ENCODE data around the gene SARDH. TPM values are rescaled to one million over a fixed set of nuclear protein-coding genes. Genes with fewer than 3 reads are reported as not detected.
A peak's percentile ranks its signal among the peaks of the same experiment; 100 is the strongest.

The SARDH gene
- total and polyA plus RNA-seq, 2 donors from 2014 or later = 4.6 to 12.0 TPM

- Histone ChIP-seq H3K9ac (ENCODE audit: low read length in 3 of 3) (no peak overlapping the region), H3K4me1 (ENCODE audit: control insufficient read depth in 2 of 3, insufficient read depth in 2 of 3, low read depth in 1 of 3, low read length in 3 of 3) (peaks cover 0 to 4% (median 4%) of the 10 kb centered on the region in 3 donors), H3K9me3 (ENCODE audit: control insufficient read depth in 2 of 3, insufficient read depth in 1 of 3, low read length in 3 of 3) (no peaks in the 10 kb centered on the region), H3K36me3 (ENCODE audit: control insufficient read depth in 2 of 3, insufficient read depth in 3 of 3, low read length in 3 of 3) (peaks cover 0 to 8% (median 6%) of the 10 kb centered on the region in 3 donors), H3K27ac (ENCODE audit: low read depth in 2 of 2, low read length in 2 of 2) (no peak overlapping the region), H3K27me3 (ENCODE audit: control insufficient read depth, insufficient read depth, low read length) (no peaks in the 10 kb centered on the region), H3K4me3 (ENCODE audit: low read length in 3 of 3) (no peak overlapping the region)
- TF ChIP-seq CTCF (IDR thresholded peaks at IDR 0.05; ENCODE audit: borderline replicate concordance, extremely low read depth, insufficient read depth) = no peak
- intact Hi-C loops (cut with DNase I) = no loop called here
- DNase-seq = peak in 3 of 5 donors; percentile 4 to 66 (median 45)
- no peak for FAIRE-seq
Measured at GRCh38 chr9:133759946-133760345, 21.8 kb upstream of the SARDH start.

GRCh38 chr9:133759146-133759900, 21.2 kb upstream of the SARDH start:
- DNase-seq = peak in 4 of 5 donors; percentile 19 to 89 (median 56)
- no peak for FAIRE-seq
- H3K27ac ChIP-seq (ENCODE audit: low read depth in 2 of 2, low read length in 2 of 2) = peak overlapping the region in 1 of 2 donors; percentile 23

DNA sequence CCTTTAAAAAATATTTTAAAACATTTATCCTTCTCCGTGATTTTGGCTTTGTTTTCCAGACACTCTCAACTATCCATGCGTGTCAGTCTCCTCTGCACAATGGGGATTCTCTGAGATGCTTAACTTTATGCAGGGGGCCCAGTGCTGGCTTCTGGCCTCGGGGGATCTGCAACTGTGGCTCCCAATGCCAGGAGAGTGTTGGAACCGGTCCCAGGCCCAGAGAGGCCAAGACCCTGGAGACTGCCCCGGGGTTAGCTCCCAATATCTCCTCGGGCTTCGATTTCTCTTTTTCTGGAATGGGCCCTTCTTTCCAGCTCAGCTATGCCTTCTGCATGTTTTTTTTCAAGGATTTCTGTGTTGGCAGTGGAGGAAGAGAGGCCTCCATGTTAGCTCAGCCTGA, 20.1 kb upstream of the SARDH start:
- Histone ChIP-seq H3K27ac (ENCODE audit: low read depth in 2 of 2, low read length in 2 of 2) (peak overlapping the region in 1 of 2 donors; percentile 23), H3K27me3 (ENCODE audit: control insufficient read depth, insufficient read depth, low read length) (no peaks in the 10 kb centered on the region), H3K9ac (ENCODE audit: low read length in 3 of 3) (no peak overlapping the region), H3K4me3 (ENCODE audit: low read length in 3 of 3) (no peak overlapping the region), H3K36me3 (ENCODE audit: control insufficient read depth in 2 of 3, insufficient read depth in 3 of 3, low read length in 3 of 3) (peaks cover 0 to 3% (median 0%) of the 10 kb centered on the region in 3 donors), H3K9me3 (ENCODE audit: control insufficient read depth in 2 of 3, insufficient read depth in 1 of 3, low read length in 3 of 3) (no peaks in the 10 kb centered on the region), H3K4me1 (ENCODE audit: control insufficient read depth in 2 of 3, insufficient read depth in 2 of 3, low read depth in 1 of 3, low read length in 3 of 3) (peaks cover 0 to 4% (median 4%) of the 10 kb centered on the region in 3 donors)
- DNase-seq (peak in 3 of 5 donors; percentile 4 to 66 (median 27)), FAIRE-seq (no peak)
- no peak for TF ChIP-seq CTCF (IDR thresholded peaks at IDR 0.05; ENCODE audit: borderline replicate concordance, extremely low read depth, insufficient read depth)
- intact Hi-C loops (cut with DNase I) = no loop called here

More at GRCh38 chr9:133759146-133759900, 21.2 kb upstream of the SARDH start:
- TF ChIP-seq CTCF (IDR thresholded peaks at IDR 0.05; ENCODE audit: borderline replicate concordance, extremely low read depth, insufficient read depth) = no peak
- Histone ChIP-seq H3K36me3 (ENCODE audit: control insufficient read depth in 2 of 3, insufficient read depth in 3 of 3, low read length in 3 of 3) (peaks cover 0 to 8% (median 6%) of the 10 kb centered on the region in 3 donors), H3K4me3 (ENCODE audit: low read length in 3 of 3) (no peak overlapping the region), H3K9me3 (ENCODE audit: control insufficient read depth in 2 of 3, insufficient read depth in 1 of 3, low read length in 3 of 3) (no peaks in the 10 kb centered on the region), H3K9ac (ENCODE audit: low read length in 3 of 3) (no peak overlapping the region), H3K4me1 (ENCODE audit: control insufficient read depth in 2 of 3, insufficient read depth in 2 of 3, low read depth in 1 of 3, low read length in 3 of 3) (peaks cover 0 to 4% (median 4%) of the 10 kb centered on the region in 3 donors), H3K27me3 (ENCODE audit: control insufficient read depth, insufficient read depth, low read length) (no peaks in the 10 kb centered on the region)
- intact Hi-C loops (cut with DNase I) = no loop called here

All from kidney (tissue), 14 donors.